Measurements from ENCODE around the gene UNC45A. TPM values are rescaled to one million over a fixed set of nuclear protein-coding genes. Genes with fewer than 3 reads are reported as not detected.
"Not testable (repeated sequence)": the region's sequence is repeated elsewhere in the genome, so short reads cannot be mapped to it uniquely, and the experiment has no call there.

UNC45A gene
- polyA plus RNA-seq, 3 donors: 29.3 to 42.6 (median 30.4) TPM

- TF ChIP-seq CTCF (IDR thresholded peaks at IDR 0.05): no peak
- Histone ChIP-seq H2AFZ (ENCODE audit: insufficient read depth, low read depth, low read length, poor library complexity, severe bottlenecking) (no peak overlapping the region), H3K4me1 (ENCODE audit: control insufficient read depth in 1 of 2, insufficient read depth in 2 of 2, low read length in 2 of 2) (peaks cover 17 to 19% of the 10 kb centered on the region in 2 donors), H4K20me1 (ENCODE audit: insufficient read depth, low read length) (peaks cover 4% of the 10 kb centered on the region), H3K9me3 (replicated peaks in 1 of 2; ENCODE audit: control insufficient read depth in 1 of 2, insufficient read depth in 1 of 2, low read length in 2 of 2) (no peaks in the 10 kb centered on the region), H3K36me3 (replicated peaks in 1 of 2; ENCODE audit: control insufficient read depth in 1 of 2, insufficient read depth in 2 of 2, low read length in 2 of 2) (peaks cover 31 to 44% of the 10 kb centered on the region in 2 donors), H3K27me3 (ENCODE audit: control insufficient read depth in 2 of 2, insufficient read depth in 2 of 2, low read length in 2 of 2) (no peaks in the 10 kb centered on the region), H3K27ac (ENCODE audit: low read depth in 1 of 2, low read length in 2 of 2) (no peak overlapping the region), H3K9ac (ENCODE audit: insufficient read depth, low read length, poor library complexity, severe bottlenecking) (no peak overlapping the region), H3K4me2 (replicated peaks; ENCODE audit: extremely low read depth, low read length, poor library complexity, severe bottlenecking) (no peak overlapping the region), H3K79me2 (ENCODE audit: insufficient read depth, low read length) (peaks cover 16% of the 10 kb centered on the region), H3K4me3 (replicated peaks in 1 of 3; ENCODE audit: low read depth in 2 of 3, low read length in 3 of 3) (no peak overlapping the region)
- no peaks in the 10 kb centered on the region for H3K27me3 Mint-ChIP-seq (ENCODE audit: low read depth in 3 of 3)
- 100% methylated on average over 1 of the region's 5 CpGs for WGBS (ENCODE audit: insufficient coverage)
- H3K9me3 Mint-ChIP-seq: no peaks in the 10 kb centered on the region
- intact Hi-C loops (cut with micrococcal nuclease): no loop called here
- H3K4me3 Mint-ChIP-seq: no peak overlapping the region
- H3K27ac Mint-ChIP-seq: peak overlapping the region in 1 of 7 donors; percentile 15
- DNase-seq: no peak
- peaks cover 31 to 33% of the 10 kb centered on the region in 2 donors for H3K36me3 Mint-ChIP-seq
- H3K4me1 Mint-ChIP-seq: peaks cover 17% of the 10 kb centered on the region
Measured at GRCh38 chr15:90924375-90924774, 10.7 kb upstream of the UNC45A start.

GRCh38 chr15:90926766-90927165, 8.3 kb upstream of the UNC45A start:
- DNase-seq; intact Hi-C loops (cut with micrococcal nuclease); H3K4me3 ChIP-seq (replicated peaks in 1 of 3; ENCODE audit: low read depth in 2 of 3, low read length in 3 of 3); H3K4me2 ChIP-seq (replicated peaks; ENCODE audit: extremely low read depth, low read length, poor library complexity, severe bottlenecking); H3K27ac ChIP-seq (ENCODE audit: low read depth in 1 of 2, low read length in 2 of 2); H3K9ac ChIP-seq (ENCODE audit: insufficient read depth, low read length, poor library complexity, severe bottlenecking); H3K27me3 ChIP-seq (ENCODE audit: control insufficient read depth in 2 of 2, insufficient read depth in 2 of 2, low read length in 2 of 2); H3K27me3 Mint-ChIP-seq (ENCODE audit: low read depth in 3 of 3); H2AFZ ChIP-seq (ENCODE audit: insufficient read depth, low read depth, low read length, poor library complexity, severe bottlenecking); H3K4me3 Mint-ChIP-seq; H3K36me3 Mint-ChIP-seq; H4K20me1 ChIP-seq (ENCODE audit: insufficient read depth, low read length); H3K9me3 Mint-ChIP-seq; H3K9me3 ChIP-seq (replicated peaks in 1 of 2; ENCODE audit: control insufficient read depth in 1 of 2, insufficient read depth in 1 of 2, low read length in 2 of 2): not testable (repeated sequence)
- H3K36me3 ChIP-seq (replicated peaks in 1 of 2; ENCODE audit: control insufficient read depth in 1 of 2, insufficient read depth in 2 of 2, low read length in 2 of 2): peaks cover 8 to 20% of the 10 kb centered on the region in 2 donors
- H3K79me2 ChIP-seq (ENCODE audit: insufficient read depth, low read length): peaks cover 20% of the 10 kb centered on the region
- peaks cover 33 to 43% of the 10 kb centered on the region in 2 donors for H3K4me1 ChIP-seq (ENCODE audit: control insufficient read depth in 1 of 2, insufficient read depth in 2 of 2, low read length in 2 of 2)
- Mint-ChIP-seq H3K27ac (peak overlapping the region in 2 of 7 donors; percentile 21 to 72), H3K4me1 (peaks cover 27% of the 10 kb centered on the region)
- WGBS (ENCODE audit: insufficient coverage): 89% methylated on average over 5 of the region's 10 CpGs

- DNase-seq: peak; percentile 46 to 68 (median 61)
- peaks cover 30% of the 10 kb centered on the region for H3K4me1 Mint-ChIP-seq
- intact Hi-C loops (cut with micrococcal nuclease): loop anchor here in 1 of 2 donors (2.0 kb wide), 1 partner anchor 13 kb away; no protein-coding TSS in a partner anchor
- H3K4me1 ChIP-seq (ENCODE audit: control insufficient read depth in 1 of 2, insufficient read depth in 2 of 2, low read length in 2 of 2): peaks cover 41 to 54% of the 10 kb centered on the region in 2 donors
- not testable (repeated sequence) for H3K36me3 Mint-ChIP-seq; H3K9me3 Mint-ChIP-seq; H3K9me3 ChIP-seq (replicated peaks in 1 of 2; ENCODE audit: control insufficient read depth in 1 of 2, insufficient read depth in 1 of 2, low read length in 2 of 2); H3K9ac ChIP-seq (ENCODE audit: insufficient read depth, low read length, poor library complexity, severe bottlenecking); H3K27me3 Mint-ChIP-seq (ENCODE audit: low read depth in 3 of 3); H4K20me1 ChIP-seq (ENCODE audit: insufficient read depth, low read length); H3K27me3 ChIP-seq (ENCODE audit: control insufficient read depth in 2 of 2, insufficient read depth in 2 of 2, low read length in 2 of 2)
- peak overlapping the region; percentile 68 to 96 for H3K27ac ChIP-seq (ENCODE audit: low read depth in 1 of 2, low read length in 2 of 2)
- peak overlapping the region; percentile 19 for H2AFZ ChIP-seq (ENCODE audit: insufficient read depth, low read depth, low read length, poor library complexity, severe bottlenecking)
- H3K4me3 ChIP-seq (replicated peaks in 1 of 3; ENCODE audit: low read depth in 2 of 3, low read length in 3 of 3): peak overlapping the region in 1 of 3 experiments; percentile 81
- H3K4me3 Mint-ChIP-seq: peak overlapping the region in 1 of 2 donors; percentile 31
- WGBS (ENCODE audit: insufficient coverage): 0% methylated on average over 1 of the region's 7 CpGs
- H3K4me2 ChIP-seq (replicated peaks; ENCODE audit: extremely low read depth, low read length, poor library complexity, severe bottlenecking): peak overlapping the region; percentile 98
- H3K79me2 ChIP-seq (ENCODE audit: insufficient read depth, low read length): peaks cover 20% of the 10 kb centered on the region
- peaks cover under 1 to 11% of the 10 kb centered on the region in 2 donors for H3K36me3 ChIP-seq (replicated peaks in 1 of 2; ENCODE audit: control insufficient read depth in 1 of 2, insufficient read depth in 2 of 2, low read length in 2 of 2)
- peak overlapping the region; percentile 78 to 97 (median 91) for H3K27ac Mint-ChIP-seq
Measured at GRCh38 chr15:90928106-90928505, 7.0 kb upstream of the UNC45A start.

Measured in CD14-positive monocyte (primary cell).